K562 (cell line): ENCODE results near the gene MCRS1.

Experiments used
- BHLHE40 ChIP-seq: IDR thresholded peaks from 2 replicates; pipeline ENCODE4 v1.6.1; 2011; ENCODE audit warnings: low read length, improper control_type of control experiment
- CREB1 ChIP-seq, 2 experiments: sonication (generic) in 1 of 2; formaldehyde crosslinking in 1 of 2; IDR thresholded peaks; 2 replicates each; pipeline versions ENCODE4 v1.6.1 to v1.8.0; 2012 to 2022; ENCODE audit warnings: inconsistent platforms in 1 of 2, mild to moderate bottlenecking in 1 of 2, missing genetic modification reagents in 1 of 2, moderate library complexity in 1 of 2
- CTCF ChIP-seq, 3 experiments: IDR thresholded peaks in 2 of 3; conservative IDR thresholded peaks in 1 of 3; 2 replicates each; pipeline ENCODE4 v1.5.1; 2011 to 2012; ENCODE audit warnings: low read length in 3 of 3, mild to moderate bottlenecking in 3 of 3, control low read depth in 2 of 3, improper control_type of control experiment in 1 of 3, inconsistent platforms in 1 of 3, low read depth in 1 of 3, mixed read lengths in 1 of 3, moderate library complexity in 1 of 3; ENCODE audit not compliant: insufficient read depth in 2 of 3
- EZH2 ChIP-seq: IDR thresholded peaks from 2 replicates; pipeline ENCODE4 v1.6.1; 2012; ENCODE audit warnings: low read depth, mild to moderate bottlenecking, inconsistent platforms, low read length, borderline replicate concordance
- GABPB2 ChIP-seq: fragments of 250-450 bp; sonication (Bioruptor Pico); conservative IDR thresholded peaks from 2 replicates; pipeline ENCODE4 v1.5.1; 2021; ENCODE audit warnings: mild to moderate bottlenecking
- HMG20A ChIP-seq: fragments of 450-650 bp; formaldehyde crosslinking; conservative IDR thresholded peaks from 2 replicates; pipeline ENCODE4 v1.4.0; 2020; ENCODE audit warnings: mild to moderate bottlenecking, mixed read lengths
- POLR2A ChIP-seq: fragments of 450-650 bp; conservative IDR thresholded peaks from 2 replicates; pipeline ENCODE4 v1.6.1; 2016
- SP2 ChIP-seq: IDR thresholded peaks from 2 replicates; pipeline ENCODE4 v1.6.1; 2011; ENCODE audit warnings: mild to moderate bottlenecking, low read depth, low read length, moderate library complexity; ENCODE audit not compliant: poor library complexity, severe bottlenecking; ENCODE audit errors: extremely low read depth
- U2AF2 ChIP-seq: fragments of 200-400 bp; formaldehyde crosslinking; optimal IDR thresholded peaks from 2 replicates; pipeline ENCODE3; 2017; ENCODE audit warnings: low read depth, mild to moderate bottlenecking, low read length
- USF2 ChIP-seq: sonication (generic); formaldehyde crosslinking; IDR thresholded peaks from 2 replicates; pipeline ENCODE4 v1.5.0; 2020; ENCODE audit warnings: missing genetic modification reagents
- ZBTB2 ChIP-seq: fragments of 450-650 bp; IDR thresholded peaks from 2 replicates; pipeline ENCODE4 v1.6.1; 2016; ENCODE audit warnings: antibody characterized with exemption
- ZBTB8A ChIP-seq: fragments of 450-650 bp; IDR thresholded peaks from 2 replicates; pipeline ENCODE4 v1.6.1; 2018; ENCODE audit warnings: mild to moderate bottlenecking, moderate library complexity; ENCODE audit not compliant: partially characterized antibody
- ZFP36 ChIP-seq: fragments of 150-350 bp; IDR thresholded peaks from 2 replicates; pipeline ENCODE4 v1.6.1; 2018; ENCODE audit warnings: low read length, low read depth; ENCODE audit not compliant: partially characterized antibody
- ZNF780A ChIP-seq: fragments of 250-450 bp; sonication (Bioruptor Pico); IDR thresholded peaks from 2 replicates; pipeline ENCODE4 v1.5.0; 2021; ENCODE audit warnings: mild to moderate bottlenecking

GRCh38 chr12:49527361-49528130 lies 40.4 kb downstream of the MCRS1 start:
- TF ChIP-seq BHLHE40 = no peak
- no peak for TF ChIP-seq SP2
- no peak for TF ChIP-seq POLR2A
- no peak for TF ChIP-seq ZFP36
- no peak for TF ChIP-seq EZH2
- TF ChIP-seq HMG20A = no peak
- no peak for TF ChIP-seq USF2 (CRISPR knock-in tag)
- no peak for TF ChIP-seq ZBTB8A
- no peak for TF ChIP-seq ZBTB2
- TF ChIP-seq CTCF (IDR thresholded peaks at IDR 0.05 in 2 of 3, conservative IDR thresholded peaks at IDR 0.05 in 1 of 3; ENCODE audit: insufficient read depth in 2 of 3, low read depth in 1 of 3, low read length in 3 of 3) = no peak
- no peak for TF ChIP-seq U2AF2
- TF ChIP-seq GABPB2 (CRISPR knock-in tag) = no peak
- no peak for TF ChIP-seq ZNF780A (CRISPR knock-in tag)
- no peak for TF ChIP-seq CREB1 (IDR thresholded peaks at IDR 0.05)
- no peak for TF ChIP-seq CREB1 (CRISPR knock-in tag; IDR thresholded peaks at IDR 0.05)
